ENCODE results near the gene MTCL1.

Gene MTCL1

GRCh38 chr18:8673256-8674209 is 31.8 kb upstream of the MTCL1 start:
- TF ChIP-seq SIN3A (IDR thresholded peaks at IDR 0.05; ENCODE audit: borderline replicate concordance, insufficient read depth, low read length) (no peak), TAF1 (IDR thresholded peaks at IDR 0.05; ENCODE audit: borderline replicate concordance, insufficient read depth, low read length) (no peak), POLR2AphosphoS5 (IDR thresholded peaks at IDR 0.05; ENCODE audit: low read depth, low read length) (no peak), REST (IDR thresholded peaks at IDR 0.05; ENCODE audit: insufficient read depth in 1 of 2, low read depth in 2 of 2, low read length in 2 of 2) (no peak), FOXP2 (optimal IDR thresholded peaks at IDR 0.05; ENCODE audit: borderline replicate concordance, extremely low read depth, extremely low read length, insufficient read depth) (no peak)

- no peak for TF ChIP-seq FOXP2 (optimal IDR thresholded peaks at IDR 0.05; ENCODE audit: borderline replicate concordance, extremely low read depth, extremely low read length, insufficient read depth)
- no peak for TF ChIP-seq POLR2AphosphoS5 (IDR thresholded peaks at IDR 0.05; ENCODE audit: low read depth, low read length)
- TF ChIP-seq REST (IDR thresholded peaks at IDR 0.05; ENCODE audit: insufficient read depth in 1 of 2, low read depth in 2 of 2, low read length in 2 of 2), result no peak
- no peak for TF ChIP-seq TAF1 (IDR thresholded peaks at IDR 0.05; ENCODE audit: borderline replicate concordance, insufficient read depth, low read length)
- TF ChIP-seq SIN3A (IDR thresholded peaks at IDR 0.05; ENCODE audit: borderline replicate concordance, insufficient read depth, low read length), result no peak
These were observed 30.3 kb upstream of the MTCL1 start for GRCh38 chr18:8675057-8675456.

GRCh38 chr18:8681196-8681595 is 24.2 kb upstream of the MTCL1 start:
- no peak for TF ChIP-seq REST (IDR thresholded peaks at IDR 0.05; ENCODE audit: insufficient read depth in 1 of 2, low read depth in 2 of 2, low read length in 2 of 2)
- no peak for TF ChIP-seq SIN3A (IDR thresholded peaks at IDR 0.05; ENCODE audit: borderline replicate concordance, insufficient read depth, low read length)
- TF ChIP-seq FOXP2 (optimal IDR thresholded peaks at IDR 0.05; ENCODE audit: borderline replicate concordance, extremely low read depth, extremely low read length, insufficient read depth), result no peak
- no peak for TF ChIP-seq POLR2AphosphoS5 (IDR thresholded peaks at IDR 0.05; ENCODE audit: low read depth, low read length)
- TF ChIP-seq TAF1 (IDR thresholded peaks at IDR 0.05; ENCODE audit: borderline replicate concordance, insufficient read depth, low read length), result no peak

GRCh38 chr18:8684577-8684976 is 20.8 kb upstream of the MTCL1 start:
- no peak for TF ChIP-seq TAF1 (IDR thresholded peaks at IDR 0.05; ENCODE audit: borderline replicate concordance, insufficient read depth, low read length)
- no peak for TF ChIP-seq REST (IDR thresholded peaks at IDR 0.05; ENCODE audit: insufficient read depth in 1 of 2, low read depth in 2 of 2, low read length in 2 of 2)
- no peak for TF ChIP-seq FOXP2 (optimal IDR thresholded peaks at IDR 0.05; ENCODE audit: borderline replicate concordance, extremely low read depth, extremely low read length, insufficient read depth)

Measured in PFSK-1 (cell line).